Epithelial cell of proximal tubule (primary cell): ENCODE results near the gene SIGLEC10. TPM values are rescaled to one million over a fixed set of nuclear protein-coding genes. Genes with fewer than 3 reads are reported as not detected.

Source experiments
- DNase-seq: peaks from one replicate; pipeline ENCODE4 v3.0.0-alpha.2; 2011; ENCODE audit warnings: low read depth
- H3K4me3 ChIP-seq: 2 replicates; pipeline ENCODE4 v1.5.1; 2011; ENCODE audit warnings: low read depth, mild to moderate bottlenecking, low read length
- total RNA-seq: library from RNA; depleted of rRNA; stranded (reverse); fragments of >200 nt; gene quantifications from 2 replicates; pipeline ENCODE4 v1.2.3, GENCODE V29; 2015
- TF ChIP-seq, protein P1 (sequence below): conservative IDR thresholded peaks from 2 replicates; pipeline ENCODE4 v1.5.1; 2012; ENCODE audit warnings: low read depth, mild to moderate bottlenecking, low read length

Gene SIGLEC10
- total RNA-seq, 1 donor from 2014 or later, result not detected

DNA sequence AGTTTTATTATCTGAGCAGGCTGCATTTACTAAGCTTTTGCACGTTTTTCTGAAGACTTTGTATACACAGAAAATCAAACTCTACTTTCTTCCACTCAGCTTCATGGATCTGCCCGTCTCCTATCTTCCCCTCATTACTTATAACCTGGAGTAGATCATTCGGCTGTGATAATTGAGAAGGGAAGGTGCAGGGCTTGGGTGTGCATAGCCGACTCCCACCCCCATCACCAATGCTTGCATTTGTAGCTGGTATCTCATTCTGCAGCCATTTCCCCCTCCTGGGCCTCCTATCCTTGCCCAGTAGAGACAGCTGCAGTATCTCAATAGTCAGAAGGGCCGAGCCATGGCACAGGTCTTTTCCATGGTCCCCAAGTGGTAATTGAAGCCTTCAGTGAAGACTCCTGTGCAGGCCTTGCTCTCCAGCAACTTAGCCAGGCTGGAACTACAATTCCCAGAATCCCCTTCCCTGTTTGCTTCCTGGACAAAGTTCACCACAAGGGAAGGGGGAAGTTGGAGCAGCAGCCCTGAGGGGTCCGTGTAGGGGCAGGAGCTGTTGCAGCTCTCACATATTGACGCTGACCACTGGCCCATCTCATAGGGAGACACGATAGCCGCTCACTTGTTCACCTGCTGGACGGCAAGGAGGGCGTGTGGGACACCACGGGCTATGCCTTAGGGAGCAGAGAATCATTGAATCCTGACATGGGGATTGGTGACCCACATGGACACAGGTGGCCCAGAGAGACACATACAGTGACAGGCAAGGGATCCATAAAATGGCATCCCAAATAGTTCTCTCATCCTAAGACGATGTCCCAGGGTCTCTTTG, 42.9 kb upstream of the SIGLEC10 start:
- DNase-seq, result no peak
- TF ChIP-seq, protein P1, sequence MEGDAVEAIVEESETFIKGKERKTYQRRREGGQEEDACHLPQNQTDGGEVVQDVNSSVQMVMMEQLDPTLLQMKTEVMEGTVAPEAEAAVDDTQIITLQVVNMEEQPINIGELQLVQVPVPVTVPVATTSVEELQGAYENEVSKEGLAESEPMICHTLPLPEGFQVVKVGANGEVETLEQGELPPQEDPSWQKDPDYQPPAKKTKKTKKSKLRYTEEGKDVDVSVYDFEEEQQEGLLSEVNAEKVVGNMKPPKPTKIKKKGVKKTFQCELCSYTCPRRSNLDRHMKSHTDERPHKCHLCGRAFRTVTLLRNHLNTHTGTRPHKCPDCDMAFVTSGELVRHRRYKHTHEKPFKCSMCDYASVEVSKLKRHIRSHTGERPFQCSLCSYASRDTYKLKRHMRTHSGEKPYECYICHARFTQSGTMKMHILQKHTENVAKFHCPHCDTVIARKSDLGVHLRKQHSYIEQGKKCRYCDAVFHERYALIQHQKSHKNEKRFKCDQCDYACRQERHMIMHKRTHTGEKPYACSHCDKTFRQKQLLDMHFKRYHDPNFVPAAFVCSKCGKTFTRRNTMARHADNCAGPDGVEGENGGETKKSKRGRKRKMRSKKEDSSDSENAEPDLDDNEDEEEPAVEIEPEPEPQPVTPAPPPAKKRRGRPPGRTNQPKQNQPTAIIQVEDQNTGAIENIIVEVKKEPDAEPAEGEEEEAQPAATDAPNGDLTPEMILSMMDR, result no peak
- no peak overlapping the region for H3K4me3 ChIP-seq

GRCh38 chr19:51458899-51459505, 41.6 kb upstream of the SIGLEC10 start:
- H3K4me3 ChIP-seq, result no peak overlapping the region
- TF ChIP-seq, protein P1, result no peak
- DNase-seq, result no peak

- no peak for DNase-seq
- H3K4me3 ChIP-seq, result no peak within 1 kb of the TSS
- TF ChIP-seq, protein P1, result no peak
Measured at GRCh38 chr19:51458051-51458645, 40.7 kb upstream of the SIGLEC10 start, which contains the start of gene SIGLEC8. Gene SIGLEC8 (minus strand): TSS chr19:51458454. CDS start chr19:51458387, 67 bp downstream.

GRCh38 chr19:51457351-51458013, 40.0 kb upstream of the SIGLEC10 start:
- H3K4me3 ChIP-seq, result no peak overlapping the region
- TF ChIP-seq, protein P1, result no peak
- DNase-seq, result no peak

DNA sequence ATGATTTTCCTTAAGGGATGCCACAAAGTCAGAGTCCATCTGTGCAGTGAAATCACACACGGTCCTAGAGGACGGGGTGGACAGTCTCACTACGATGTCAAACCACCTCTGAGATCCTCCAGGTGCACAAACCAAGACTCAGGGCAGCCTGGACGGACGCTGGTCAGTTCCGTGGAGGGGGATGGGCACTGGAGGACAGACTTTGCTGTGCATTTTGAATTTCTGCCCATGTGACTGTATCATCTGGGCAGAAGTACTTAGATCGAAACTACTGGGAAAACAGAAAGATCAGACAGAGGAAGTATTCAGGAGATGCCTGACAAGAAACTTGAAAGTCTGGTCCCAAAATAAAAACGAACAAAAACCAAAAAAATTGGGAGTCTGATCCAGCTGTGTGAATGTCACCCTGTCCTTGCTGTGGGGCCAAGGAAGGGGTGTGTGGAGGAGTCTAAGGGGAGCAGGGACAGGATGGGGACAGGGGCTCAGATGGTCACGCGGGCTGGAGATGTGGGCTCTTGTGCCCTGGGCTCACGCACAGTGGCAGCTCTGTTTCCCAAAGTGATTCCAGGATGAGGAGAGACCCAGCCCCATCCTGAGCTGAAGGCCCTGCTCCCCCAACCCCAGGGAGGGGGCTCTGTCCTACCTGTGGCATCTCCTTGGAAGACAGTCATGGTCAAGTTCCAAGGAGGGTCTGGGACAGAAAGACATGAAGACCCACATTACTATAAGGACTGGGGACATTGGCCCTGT, 39.3 kb upstream of the SIGLEC10 start:
- H3K4me3 ChIP-seq, result no peak overlapping the region
- no peak for DNase-seq
- TF ChIP-seq, protein P1, result no peak

- H3K4me3 ChIP-seq, result no peak overlapping the region
- DNase-seq, result no peak
- TF ChIP-seq, protein P1, result no peak
Measured at GRCh38 chr19:51450730-51451307, 33.4 kb upstream of the SIGLEC10 start.
